Endodermal cell (in vitro differentiated cells): ENCODE data around the gene TSPAN6. TPM values are rescaled to one million over a fixed set of nuclear protein-coding genes. Genes with fewer than 3 reads are reported as not detected.

ENCODE experiments used
- DNase-seq: peaks from one replicate; pipeline ENCODE4 v3.0.0-alpha.2; 2017
- H3K27ac ChIP-seq: 2 replicates; pipeline ENCODE4 v1.5.1; 2013; ENCODE audit warnings: mild to moderate bottlenecking, low read depth, low read length, moderate library complexity
- H3K27me3 ChIP-seq: 2 replicates; pipeline ENCODE4 v1.6.1; 2013; ENCODE audit warnings: mild to moderate bottlenecking, low read length, moderate library complexity; ENCODE audit not compliant: insufficient read depth, control insufficient read depth, poor library complexity, severe bottlenecking
- H3K36me3 ChIP-seq: 2 replicates; pipeline ENCODE4 v1.7.0; 2013; ENCODE audit warnings: mild to moderate bottlenecking, low read length, moderate library complexity; ENCODE audit not compliant: control insufficient read depth, insufficient read depth
- H3K4me1 ChIP-seq: one replicate; pipeline ENCODE4 v1.7.0; 2013; ENCODE audit warnings: low read length; ENCODE audit not compliant: control insufficient read depth, insufficient read depth
- H3K4me3 ChIP-seq: 2 replicates; pipeline ENCODE4 v1.5.1; 2013; ENCODE audit warnings: mild to moderate bottlenecking, low read length, moderate library complexity
- H3K9ac ChIP-seq: 2 replicates; pipeline ENCODE4 v1.6.1; 2013; ENCODE audit warnings: mild to moderate bottlenecking, low read length, moderate library complexity; ENCODE audit not compliant: poor library complexity, severe bottlenecking; ENCODE audit errors: extremely low read depth
- H3K9me3 ChIP-seq: 2 replicates; pipeline ENCODE4 v1.6.1; 2013; ENCODE audit warnings: mild to moderate bottlenecking, low read length, moderate library complexity; ENCODE audit not compliant: control insufficient read depth
- H3K27ac Mint-ChIP-seq: 2 replicates; pipeline ENCODE4 v1.8.0; 2020; ENCODE audit warnings: mixed read lengths
- H3K27me3 Mint-ChIP-seq: 2 replicates; pipeline ENCODE4 v1.8.0; 2021; ENCODE audit warnings: mild to moderate bottlenecking, mixed read lengths; ENCODE audit not compliant: insufficient read depth
- H3K36me3 Mint-ChIP-seq: 2 replicates; pipeline ENCODE4 v1.8.0; 2020; ENCODE audit warnings: low read depth, mixed read lengths
- H3K4me1 Mint-ChIP-seq: 2 replicates; pipeline ENCODE4 v1.8.0; 2020; ENCODE audit warnings: mixed read lengths
- H3K4me3 Mint-ChIP-seq: 2 replicates; pipeline ENCODE4 v1.8.0; 2020; ENCODE audit warnings: mild to moderate bottlenecking, moderate library complexity, mixed read lengths
- H3K9me3 Mint-ChIP-seq: 2 replicates; pipeline ENCODE4 v1.8.0; 2020; ENCODE audit warnings: mild to moderate bottlenecking, mixed read lengths
- CTCF ChIP-seq: fragments of 200-600 bp; sonication (generic); conservative IDR thresholded peaks from 2 replicates; pipeline ENCODE4 v1.5.0; 2021; ENCODE audit warnings: antibody characterized with exemption, mild to moderate bottlenecking
- WGBS, 2 experiments: methylation state at CpG; one replicate each; pipeline versions ENCODE4 v1.1.5 to v1.1.7; 2013; ENCODE audit warnings: missing lambda C conversion rate in 2 of 2, mixed read lengths in 1 of 2; ENCODE audit not compliant: insufficient coverage in 1 of 2, insufficient read length in 1 of 2; 5-methylcytosine and 5-hydroxymethylcytosine counted together
- total RNA-seq, 2 donors: library from RNA; stranded (reverse); fragmentation: NEBNext Ultra II Directional in 1 of 2; extraction: Animal tissue kit (Norgen Biotek cat#: 25700) in 1 of 2; gene quantifications; 2 replicates in 1 of 2; 3 replicates in 1 of 2; pipeline ENCODE4 v1.2.1, GENCODE V29; 2021

TSPAN6 gene
- total RNA-seq, 2 donors from 2014 or later = 60.4 to 77.7 TPM

- no peak for TF ChIP-seq CTCF
- no peak overlapping the region for H3K27ac ChIP-seq
- no peak overlapping the region for H3K4me3 ChIP-seq
- no peak overlapping the region for H3K9ac ChIP-seq
- H3K9me3 Mint-ChIP-seq = peaks cover 19% of the 10 kb centered on the region
- H3K27ac Mint-ChIP-seq = no peak overlapping the region
- no peaks in the 10 kb centered on the region for H3K36me3 Mint-ChIP-seq
- no peaks in the 10 kb centered on the region for H3K4me1 ChIP-seq
- no peaks in the 10 kb centered on the region for H3K4me1 Mint-ChIP-seq
- DNase-seq = no peak
- H3K27me3 ChIP-seq = no peaks in the 10 kb centered on the region
- H3K36me3 ChIP-seq = no peaks in the 10 kb centered on the region
- no peaks in the 10 kb centered on the region for H3K9me3 ChIP-seq
- H3K4me3 Mint-ChIP-seq = no peak overlapping the region
- WGBS, 2 experiments = 94 to 100% methylated on average over 1 to 13 of the region's 13 CpGs
- H3K27me3 Mint-ChIP-seq = peaks cover 2% of the 10 kb centered on the region
Observed at GRCh38 chrX:100662170-100662569, 25.6 kb upstream of the TSPAN6 start.

- no peak overlapping the region for H3K4me3 ChIP-seq
- peaks cover 21% of the 10 kb centered on the region for H3K9me3 Mint-ChIP-seq
- peaks cover 3% of the 10 kb centered on the region for H3K4me1 Mint-ChIP-seq
- no peaks in the 10 kb centered on the region for H3K27me3 Mint-ChIP-seq
- no peak overlapping the region for H3K27ac Mint-ChIP-seq
- no peak overlapping the region for H3K4me3 Mint-ChIP-seq
- 84% methylated on average over 4 of the region's 4 CpGs; no CpG with 5 or more reads in 1 of the 2 experiments for WGBS, 2 experiments
- H3K27ac ChIP-seq = no peak overlapping the region
- peak; percentile 15 for TF ChIP-seq CTCF
- H3K9ac ChIP-seq = no peak overlapping the region
- no peaks in the 10 kb centered on the region for H3K36me3 ChIP-seq
- H3K4me1 ChIP-seq = no peaks in the 10 kb centered on the region
- H3K36me3 Mint-ChIP-seq = no peaks in the 10 kb centered on the region
- H3K27me3 ChIP-seq = no peaks in the 10 kb centered on the region
- DNase-seq = no peak
- no peaks in the 10 kb centered on the region for H3K9me3 ChIP-seq
Observed at GRCh38 chrX:100659431-100660137, 23.0 kb upstream of the TSPAN6 start.

- H3K9ac ChIP-seq = no peak overlapping the region
- no peak overlapping the region for H3K27ac Mint-ChIP-seq
Observed at GRCh38 chrX:100658941-100659381, 22.4 kb upstream of the TSPAN6 start.

More at GRCh38 chrX:100658941-100659381, 22.4 kb upstream of the TSPAN6 start:
- WGBS, 2 experiments = 75 to 81% methylated on average over 2 to 3 of the region's 3 CpGs
- TF ChIP-seq CTCF = no peak
- Histone ChIP-seq H3K36me3 (no peaks in the 10 kb centered on the region), H3K4me3 (no peak overlapping the region), H3K27ac (no peak overlapping the region), H3K27me3 (no peaks in the 10 kb centered on the region), H3K4me1 (no peaks in the 10 kb centered on the region), H3K9me3 (no peaks in the 10 kb centered on the region)
- no peaks in the 10 kb centered on the region for H3K27me3 Mint-ChIP-seq
- H3K36me3 Mint-ChIP-seq = no peaks in the 10 kb centered on the region
- no peak for DNase-seq
- no peak overlapping the region for H3K4me3 Mint-ChIP-seq
- H3K4me1 Mint-ChIP-seq = peaks cover 7% of the 10 kb centered on the region
- peaks cover 21% of the 10 kb centered on the region for H3K9me3 Mint-ChIP-seq
